NB4 (cell line): ENCODE data around the gene EPS8L2.

Source experiments
- DNase-seq: peaks from one replicate; pipeline ENCODE4 v3.0.0; 2010; ENCODE audit warnings: low read depth
- H3K4me3 ChIP-seq: one replicate; pipeline ENCODE4 v1.5.1; 2011; ENCODE audit warnings: mild to moderate bottlenecking, low read depth, low read length, moderate library complexity
- MYC ChIP-seq: IDR thresholded peaks from 2 replicates; pipeline ENCODE4 v1.6.1; 2011; ENCODE audit warnings: low read depth, low read length
- POLR2A ChIP-seq: IDR thresholded peaks from 2 replicates; pipeline ENCODE4 v1.6.1; 2011; ENCODE audit warnings: mild to moderate bottlenecking; ENCODE audit not compliant: insufficient read length; ENCODE audit errors: extremely low read depth
- TF ChIP-seq, protein P1 (sequence below): IDR thresholded peaks from one replicate; pipeline ENCODE4 v1.5.1; 2012; ENCODE audit warnings: low read depth, low read length
- TF ChIP-seq, protein P2 (sequence below): IDR thresholded peaks from 2 replicates; pipeline ENCODE4 v1.6.1; 2011; ENCODE audit warnings: low read depth, low read length

The EPS8L2 gene

DNA sequence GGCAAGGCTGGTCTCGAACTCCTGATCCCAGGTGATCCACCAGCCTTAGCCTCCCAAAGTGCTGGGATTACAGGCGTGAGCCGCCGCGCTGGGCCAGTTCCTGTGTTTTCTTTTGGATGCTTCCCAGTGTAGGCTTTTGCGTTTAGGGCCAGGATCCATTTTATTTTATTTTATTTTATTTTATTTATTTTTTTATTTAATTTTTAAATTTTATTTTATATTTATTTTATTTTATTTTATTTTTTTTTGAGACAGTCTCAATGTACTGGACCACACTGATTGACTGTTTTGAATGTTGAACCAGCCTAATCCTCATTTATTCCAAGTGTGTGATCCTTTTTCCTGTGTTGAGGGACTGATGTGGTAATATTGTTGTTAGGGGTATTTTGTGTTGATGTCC, 8.4 kb downstream of the EPS8L2 start:
- TF ChIP-seq, protein P1, sequence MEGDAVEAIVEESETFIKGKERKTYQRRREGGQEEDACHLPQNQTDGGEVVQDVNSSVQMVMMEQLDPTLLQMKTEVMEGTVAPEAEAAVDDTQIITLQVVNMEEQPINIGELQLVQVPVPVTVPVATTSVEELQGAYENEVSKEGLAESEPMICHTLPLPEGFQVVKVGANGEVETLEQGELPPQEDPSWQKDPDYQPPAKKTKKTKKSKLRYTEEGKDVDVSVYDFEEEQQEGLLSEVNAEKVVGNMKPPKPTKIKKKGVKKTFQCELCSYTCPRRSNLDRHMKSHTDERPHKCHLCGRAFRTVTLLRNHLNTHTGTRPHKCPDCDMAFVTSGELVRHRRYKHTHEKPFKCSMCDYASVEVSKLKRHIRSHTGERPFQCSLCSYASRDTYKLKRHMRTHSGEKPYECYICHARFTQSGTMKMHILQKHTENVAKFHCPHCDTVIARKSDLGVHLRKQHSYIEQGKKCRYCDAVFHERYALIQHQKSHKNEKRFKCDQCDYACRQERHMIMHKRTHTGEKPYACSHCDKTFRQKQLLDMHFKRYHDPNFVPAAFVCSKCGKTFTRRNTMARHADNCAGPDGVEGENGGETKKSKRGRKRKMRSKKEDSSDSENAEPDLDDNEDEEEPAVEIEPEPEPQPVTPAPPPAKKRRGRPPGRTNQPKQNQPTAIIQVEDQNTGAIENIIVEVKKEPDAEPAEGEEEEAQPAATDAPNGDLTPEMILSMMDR = no peak
- no peak for TF ChIP-seq MYC
- TF ChIP-seq, protein P2, sequence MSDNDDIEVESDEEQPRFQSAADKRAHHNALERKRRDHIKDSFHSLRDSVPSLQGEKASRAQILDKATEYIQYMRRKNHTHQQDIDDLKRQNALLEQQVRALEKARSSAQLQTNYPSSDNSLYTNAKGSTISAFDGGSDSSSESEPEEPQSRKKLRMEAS = no peak
- no peak for TF ChIP-seq POLR2A
- no peak for DNase-seq
- H3K4me3 ChIP-seq = no peak overlapping the region

DNA sequence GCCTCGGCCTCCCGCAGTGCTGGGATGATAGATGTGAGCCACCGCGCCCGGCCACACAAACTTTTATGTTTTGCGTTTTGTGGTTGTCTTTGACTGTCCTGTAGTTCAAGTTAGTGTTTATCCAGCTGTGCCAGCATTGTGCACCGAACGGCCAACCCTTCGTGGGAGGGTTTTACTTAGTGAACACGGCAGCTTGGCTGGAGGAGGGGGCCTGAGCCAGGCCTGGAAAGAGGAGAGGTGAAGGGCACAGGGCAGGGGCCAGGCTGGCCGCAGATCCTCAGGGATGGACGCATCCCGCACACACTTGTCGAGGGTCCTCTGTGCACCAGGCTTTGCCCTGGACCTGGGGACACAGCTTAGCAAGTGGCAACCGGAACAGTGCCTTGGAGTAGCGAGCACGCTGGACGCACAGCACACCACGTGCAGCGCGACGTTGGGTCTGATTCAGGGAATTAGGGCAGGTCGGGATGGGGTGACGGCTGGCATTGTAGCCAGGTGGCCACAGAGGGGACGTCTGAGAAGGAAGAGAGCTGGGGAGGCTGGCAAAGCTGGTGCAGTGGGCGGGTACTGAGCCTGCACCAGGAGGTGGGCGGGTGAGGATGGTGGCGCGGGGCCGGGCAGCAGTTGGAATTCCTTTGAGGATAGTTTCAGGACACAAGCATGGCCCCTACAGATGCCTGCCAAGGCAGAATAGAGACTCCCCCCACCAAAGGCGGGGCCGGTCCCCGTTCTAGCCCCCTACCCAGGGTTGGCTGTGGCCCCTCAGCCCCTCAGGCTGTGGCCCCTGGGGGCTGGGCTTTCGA, 13.4 kb downstream of the EPS8L2 start:
- TF ChIP-seq POLR2A (no peak), MYC (no peak)
- TF ChIP-seq, protein P2 = no peak
- TF ChIP-seq, protein P1 = no peak
- H3K4me3 ChIP-seq = no peak overlapping the region

DNA sequence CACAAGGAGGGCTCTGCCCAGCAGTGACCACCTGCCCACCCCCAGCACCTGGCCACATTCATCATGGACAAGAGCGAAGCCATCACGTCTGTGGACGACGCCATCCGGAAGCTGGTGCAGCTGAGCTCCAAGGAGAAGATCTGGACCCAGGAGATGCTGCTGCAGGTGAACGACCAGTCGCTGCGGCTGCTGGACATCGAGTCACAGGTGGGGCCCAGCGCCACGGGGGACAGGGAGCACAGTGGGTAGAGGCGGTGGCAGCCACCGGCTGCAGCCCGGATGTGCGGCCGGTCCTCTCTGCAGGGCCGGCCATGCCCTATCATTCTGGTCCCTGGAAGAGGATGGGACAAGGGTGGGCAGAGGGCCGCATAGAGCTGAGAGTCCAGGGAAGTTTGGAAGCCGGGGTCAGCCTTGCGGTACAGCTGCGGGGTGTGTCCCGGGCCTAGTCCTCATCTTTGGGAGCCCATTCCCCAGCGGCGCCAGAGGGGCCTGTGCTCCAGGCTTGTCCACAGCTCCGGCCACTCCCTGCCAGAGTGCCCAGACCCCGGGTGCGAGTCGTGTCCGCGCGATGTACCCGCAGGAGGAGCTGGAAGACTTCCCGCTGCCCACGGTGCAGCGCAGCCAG, 14.1 kb downstream of the EPS8L2 start:
- H3K4me3 ChIP-seq = no peak overlapping the region
- DNase-seq = no peak
- TF ChIP-seq MYC (no peak), POLR2A (no peak)
- TF ChIP-seq, protein P2 = no peak
- TF ChIP-seq, protein P1 = no peak

More for the DNA sequence above, 13.4 kb downstream of the EPS8L2 start:
- DNase-seq = no peak

DNA sequence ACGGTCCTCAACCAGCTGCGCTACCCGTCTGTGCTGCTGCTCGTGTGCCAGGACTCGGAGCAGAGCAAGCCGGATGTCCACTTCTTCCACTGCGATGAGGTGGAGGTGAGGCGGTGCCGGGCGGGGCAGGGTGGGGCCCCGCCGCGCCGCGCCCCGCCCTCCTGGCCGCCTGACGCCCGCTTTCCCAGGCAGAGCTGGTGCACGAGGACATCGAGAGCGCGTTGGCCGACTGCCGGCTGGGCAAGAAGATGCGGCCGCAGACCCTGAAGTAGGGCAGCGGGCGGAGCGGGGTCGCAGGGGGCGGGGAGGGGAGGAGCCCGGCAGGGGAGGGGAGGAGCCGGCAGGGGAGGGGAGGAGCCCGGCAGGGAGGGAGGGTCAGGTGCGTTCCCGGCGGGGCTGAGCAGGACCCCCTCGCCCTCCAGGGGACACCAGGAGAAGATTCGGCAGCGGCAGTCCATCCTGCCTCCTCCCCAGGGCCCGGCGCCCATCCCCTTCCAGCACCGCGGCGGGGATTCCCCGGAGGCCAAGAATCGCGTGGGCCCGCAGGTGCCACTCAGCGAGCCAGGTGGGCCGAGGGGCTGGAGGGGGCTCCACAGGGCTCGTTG, 14.7 kb downstream of the EPS8L2 start:
- no peak overlapping the region for H3K4me3 ChIP-seq
- DNase-seq = no peak
- TF ChIP-seq, protein P2 = no peak
- TF ChIP-seq POLR2A (no peak), MYC (no peak)
- TF ChIP-seq, protein P1 = no peak

DNA sequence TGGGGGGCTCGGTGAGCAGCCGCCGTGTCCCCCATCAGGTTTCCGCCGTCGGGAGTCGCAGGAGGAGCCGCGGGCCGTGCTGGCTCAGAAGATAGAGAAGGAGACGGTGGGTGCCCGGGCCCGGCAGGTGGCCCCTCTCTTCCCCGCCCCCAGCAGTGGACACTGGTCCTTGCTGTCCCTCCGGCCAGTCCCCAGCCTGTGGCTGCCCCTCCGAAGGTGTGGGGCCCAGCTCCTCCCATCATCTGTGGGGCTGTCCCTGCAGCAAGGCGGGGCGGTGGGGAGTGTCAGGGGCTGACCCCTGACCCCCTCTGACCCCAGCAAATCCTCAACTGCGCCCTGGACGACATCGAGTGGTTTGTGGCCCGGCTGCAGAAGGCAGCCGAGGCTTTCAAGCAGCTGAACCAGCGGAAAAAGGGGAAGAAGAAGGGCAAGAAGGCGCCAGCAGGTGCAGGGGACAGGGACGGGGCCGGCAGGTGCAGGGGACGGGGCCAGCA, 15.3 kb downstream of the EPS8L2 start:
- no peak overlapping the region for H3K4me3 ChIP-seq
- no peak for DNase-seq
- TF ChIP-seq POLR2A = no peak
- TF ChIP-seq MYC = no peak
- TF ChIP-seq, protein P2 = no peak
- TF ChIP-seq, protein P1 = no peak
